Cerebellar nuclear complex (tissue), 1 donor: ENCODE results near the gene MMRN2.

Source experiments
- DNase-seq, 2 experiments: peaks; one replicate each; lab custom pipeline; 2025; lab: John Stamatoyannopoulos, UW

MMRN2 gene

DNA sequence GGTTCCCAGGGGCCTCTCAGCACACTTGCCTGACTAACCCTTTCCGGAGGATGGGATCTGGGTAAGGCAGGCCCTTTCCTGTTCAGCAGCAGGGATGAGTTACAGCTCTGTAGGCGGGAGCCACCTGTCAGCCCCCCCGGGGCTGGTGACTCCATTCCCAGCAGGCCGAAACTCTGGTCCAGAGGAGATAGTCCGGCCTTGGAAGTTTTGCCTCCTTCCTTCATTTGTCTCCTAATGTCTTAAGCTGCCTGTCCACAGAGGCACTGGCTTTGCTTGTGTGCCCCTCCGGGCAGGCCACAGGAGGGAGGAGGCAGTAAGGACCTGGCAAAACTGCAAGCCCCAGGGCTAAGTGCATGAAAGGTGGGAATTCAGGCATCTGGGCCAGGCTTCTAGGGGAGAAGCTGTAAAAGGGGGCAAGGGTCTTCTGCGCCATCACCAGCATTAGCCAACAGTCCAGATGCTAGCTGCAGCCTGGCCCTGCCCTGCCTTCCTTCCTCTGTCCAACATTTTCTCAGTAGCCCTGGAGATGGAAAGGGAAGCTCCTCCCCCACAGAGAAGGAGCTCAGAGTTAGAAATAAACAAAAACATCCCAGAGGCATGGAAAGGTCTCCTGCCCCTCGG is 12.1 kb upstream of the MMRN2 start:
- DNase-seq, result no peak

DNA sequence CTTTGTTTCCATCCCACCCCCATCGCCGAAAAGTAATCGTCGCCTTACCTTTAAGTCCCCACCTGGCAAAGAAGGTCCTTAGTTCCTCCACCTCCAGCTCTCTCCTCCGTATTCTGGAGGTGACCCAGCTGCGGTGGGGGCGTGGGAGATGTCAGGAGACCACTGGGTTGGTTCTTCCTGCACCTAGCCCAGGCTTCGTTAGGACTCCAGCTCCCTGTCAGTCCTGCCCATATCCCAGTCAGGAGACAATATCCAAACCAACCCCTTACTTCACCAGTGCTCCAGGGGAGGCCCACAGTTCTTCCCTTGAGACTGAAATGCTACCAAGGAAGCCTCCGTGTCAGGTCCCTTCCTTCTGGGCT is 11.6 kb upstream of the MMRN2 start:
- DNase-seq, result no peak

DNA sequence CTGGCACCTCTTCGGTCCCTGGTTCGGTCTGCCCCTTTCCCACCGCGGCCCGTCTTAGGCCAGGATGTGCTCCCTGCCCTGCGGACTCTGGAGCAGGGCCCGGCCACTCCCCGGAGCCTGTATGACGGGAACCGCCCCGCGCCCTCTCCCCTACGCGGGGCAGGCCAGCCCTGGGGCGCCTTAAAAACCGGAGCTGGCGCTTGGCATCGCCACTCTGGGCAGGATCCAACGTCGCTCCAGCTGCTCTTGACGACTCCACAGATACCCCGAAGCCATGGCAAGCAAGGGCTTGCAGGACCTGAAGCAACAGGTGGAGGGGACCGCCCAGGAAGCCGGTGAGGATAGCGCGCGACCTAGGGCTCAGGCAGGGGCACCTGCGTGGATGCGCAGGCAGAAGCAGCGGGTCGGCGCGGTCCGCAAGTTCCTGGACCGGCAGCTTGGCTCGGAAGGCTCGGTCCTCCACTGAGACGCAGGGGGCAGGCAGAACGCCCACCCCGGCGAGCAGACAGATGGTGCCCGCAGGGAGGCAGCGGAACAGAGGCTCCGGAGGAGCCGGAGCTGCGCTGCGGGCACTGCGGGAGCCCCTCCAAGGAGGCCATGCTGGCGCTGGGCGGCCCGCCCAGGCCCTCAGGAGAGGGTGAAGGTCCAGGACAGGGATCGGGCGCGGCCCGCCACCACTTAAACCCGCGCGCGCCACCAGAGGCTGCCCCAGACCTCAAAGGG is 11.0 kb upstream of the MMRN2 start, which contains the start of gene ADIRF:
Gene ADIRF, plus strand, starts transcription at position 212 of the 723 bp plus-strand sequence. Its CDS starts 63 bp downstream, at position 275.
- DNase-seq, result no peak

GRCh38 chr10:86967481-86967941 is 10.1 kb upstream of the MMRN2 start:
- DNase-seq, result no peak

DNA sequence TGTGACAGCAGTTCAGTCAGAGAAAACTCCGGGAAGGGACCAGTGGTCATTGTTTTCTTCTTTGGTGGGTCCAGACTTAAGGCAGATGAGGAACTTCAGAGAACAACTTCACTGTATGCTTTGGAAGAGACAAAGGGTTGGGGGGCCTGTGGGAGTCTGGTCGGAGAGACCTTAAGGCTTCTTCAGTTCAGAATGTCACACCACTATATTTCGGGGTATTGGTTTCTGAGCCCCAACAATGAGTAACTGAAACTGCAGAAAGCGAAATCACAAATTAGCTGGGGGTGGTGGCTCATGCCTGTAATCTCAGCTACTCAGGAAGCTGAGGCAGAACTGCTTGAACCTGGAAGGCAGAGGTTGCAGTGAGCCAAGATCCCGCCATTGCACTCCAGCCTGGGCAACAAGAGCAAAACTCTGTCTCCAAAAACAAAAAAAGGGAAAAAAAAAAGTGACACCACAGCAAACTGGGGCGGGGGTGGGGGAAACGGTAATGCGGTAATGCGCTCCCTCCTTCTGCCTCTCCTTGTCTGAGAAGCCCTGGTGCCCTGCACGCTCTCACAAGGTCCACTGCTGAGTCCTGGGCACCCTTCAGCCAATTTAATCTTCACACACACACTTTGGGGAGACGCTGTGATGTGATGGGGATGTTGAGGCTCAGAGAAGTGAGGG is 8.7 kb upstream of the MMRN2 start:
- no peak for DNase-seq

GRCh38 chr10:86964847-86965190 is 7.4 kb upstream of the MMRN2 start:
- DNase-seq, result no peak

- no peak for DNase-seq
These were observed 6.8 kb upstream of the MMRN2 start for GRCh38 chr10:86964061-86964846.

GRCh38 chr10:86963341-86963919 is 6.0 kb upstream of the MMRN2 start:
- DNase-seq, result no peak

DNA sequence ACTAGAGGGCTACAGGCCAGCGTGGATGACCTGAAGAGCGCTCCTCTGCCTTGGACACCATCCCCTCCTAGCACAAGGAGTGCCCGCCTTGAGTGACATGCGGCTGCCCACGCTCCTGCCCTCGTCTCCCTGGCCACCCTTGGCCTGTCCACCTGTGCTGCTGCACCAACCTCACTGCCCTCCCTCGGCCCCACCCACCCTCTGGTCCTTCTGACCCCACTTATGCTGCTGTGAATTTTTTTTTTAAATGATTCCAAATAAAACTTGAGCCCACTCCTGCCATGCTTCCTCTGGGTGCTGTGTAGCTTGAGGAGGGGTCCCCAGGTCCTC is 5.5 kb upstream of the MMRN2 start:
- no peak for DNase-seq

- no peak for DNase-seq
These were observed 4.9 kb upstream of the MMRN2 start for GRCh38 chr10:86962136-86962980.

GRCh38 chr10:86961481-86962091 is 4.2 kb upstream of the MMRN2 start:
- no peak for DNase-seq

- DNase-seq, result no peak
These were observed 3.5 kb upstream of the MMRN2 start for GRCh38 chr10:86960863-86961434.

DNA sequence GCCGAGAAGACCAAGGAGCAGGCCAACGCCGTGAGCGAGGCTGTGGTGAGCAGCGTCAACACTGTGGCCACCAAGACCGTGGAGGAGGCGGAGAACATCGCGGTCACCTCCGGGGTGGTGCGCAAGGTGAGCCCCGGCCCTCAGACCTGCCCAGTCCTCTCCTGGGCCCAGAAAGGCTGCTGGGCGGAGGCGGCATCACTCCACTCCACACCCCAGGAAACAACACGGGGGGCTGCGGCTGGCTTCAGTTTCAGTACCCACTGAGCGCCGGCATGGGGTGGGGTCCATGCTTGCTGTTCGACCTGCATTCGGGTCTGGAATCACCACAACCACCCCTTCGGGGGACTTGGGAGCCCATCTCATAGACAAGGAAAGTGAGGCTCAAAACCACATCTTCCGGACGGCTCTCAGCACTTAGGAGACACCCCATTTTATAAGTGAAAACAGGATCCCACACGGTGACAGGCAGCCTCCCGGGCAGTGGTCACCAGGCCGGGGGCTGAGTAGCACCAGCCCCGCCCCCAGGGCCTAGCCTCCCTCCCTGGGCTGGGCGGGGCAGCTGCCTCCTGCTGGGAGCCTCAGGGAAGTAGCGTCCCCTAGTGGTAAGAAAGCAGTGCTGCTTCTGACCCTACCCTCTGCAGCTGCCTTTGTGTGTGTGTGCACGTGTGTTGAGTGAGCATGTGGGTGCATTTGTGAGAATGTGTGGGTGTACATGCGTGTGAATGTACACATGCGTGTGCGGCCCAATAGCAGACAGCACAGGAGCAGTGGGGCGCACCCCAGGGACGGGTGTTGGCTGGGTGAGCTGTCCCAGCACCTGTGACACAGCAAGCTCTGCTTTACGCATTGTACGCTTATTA is 2.8 kb upstream of the MMRN2 start:
- DNase-seq, result no peak

GRCh38 chr10:86959737-86960002 is 2.3 kb upstream of the MMRN2 start:
- DNase-seq, result no peak

- no peak for DNase-seq
These were observed 1.7 kb upstream of the MMRN2 start for GRCh38 chr10:86958901-86959736.

DNA sequence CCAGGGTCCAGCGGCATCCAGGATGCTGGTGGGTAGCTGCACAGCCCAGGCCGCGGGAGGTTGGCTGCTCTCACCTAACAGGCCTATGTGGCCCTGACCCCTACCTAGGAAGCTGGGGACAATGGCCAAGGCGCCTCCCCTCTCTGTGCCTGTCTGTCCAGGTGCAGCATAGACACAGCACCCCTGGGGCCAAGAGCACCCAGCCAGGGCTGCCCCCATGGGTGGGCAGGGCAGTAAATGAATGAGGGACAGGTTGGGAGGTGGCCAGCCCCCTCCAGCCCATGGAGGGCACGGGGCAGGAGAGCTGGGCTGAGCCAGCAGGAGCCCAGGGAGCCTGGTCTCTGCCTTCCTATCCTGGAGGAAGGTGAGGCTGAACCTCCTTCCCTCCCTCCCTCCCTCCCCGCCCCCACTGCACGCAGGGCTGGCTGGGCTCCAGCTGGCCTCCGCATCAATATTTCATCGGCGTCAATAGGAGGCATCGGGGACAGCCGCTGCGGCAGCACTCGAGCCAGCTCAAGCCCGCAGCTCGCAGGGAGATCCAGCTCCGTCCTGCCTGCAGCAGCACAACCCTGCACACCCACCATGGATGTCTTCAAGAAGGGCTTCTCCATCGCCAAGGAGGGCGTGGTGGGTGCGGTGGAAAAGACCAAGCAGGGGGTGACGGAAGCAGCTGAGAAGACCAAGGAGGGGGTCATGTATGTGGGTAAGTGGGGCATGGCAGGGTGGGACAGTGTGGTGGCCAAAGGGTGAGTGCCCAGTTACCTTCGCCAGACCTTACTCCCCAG is 893 bp upstream of the MMRN2 start, which contains the start of gene SNCG:
Gene SNCG, plus strand, starts transcription at position 484 of the 785 bp plus-strand sequence. Its CDS starts 99 bp downstream, at position 583.
- no peak for DNase-seq

DNA sequence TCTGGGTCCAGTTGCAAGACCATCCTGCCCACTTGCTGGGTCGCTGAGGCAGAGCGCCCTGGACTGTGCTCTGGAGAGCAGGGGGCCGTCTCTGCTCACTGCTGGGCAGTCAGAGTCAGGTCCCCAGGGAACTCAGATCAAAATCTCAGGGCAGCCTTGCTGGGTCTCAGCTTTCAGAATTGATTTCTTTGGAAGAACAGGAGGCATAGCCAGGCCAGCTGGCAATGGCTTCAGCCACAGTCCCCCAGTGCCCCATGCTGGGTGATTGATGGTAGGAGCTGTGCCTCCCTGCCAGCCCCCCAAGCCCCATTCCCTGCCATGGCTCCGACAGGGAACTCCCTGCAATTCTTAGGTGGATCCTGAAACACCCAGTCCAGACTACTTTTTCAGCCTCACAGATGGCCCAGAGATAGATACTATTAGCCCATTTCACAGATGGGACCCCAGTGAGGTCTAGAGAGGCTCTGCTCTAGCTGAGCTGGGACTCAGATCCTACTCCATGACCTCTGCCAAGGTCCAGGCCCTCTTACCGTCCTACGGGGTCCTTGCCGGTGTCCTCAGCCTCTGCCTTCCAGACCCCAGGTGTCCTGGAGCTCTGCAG is 467 bp downstream of the MMRN2 start:
- DNase-seq, result no peak
